Mesothelial cell of epicardium (in vitro differentiated cells): ENCODE measurements around the gene SLC9A7. TPM values are rescaled to one million over a fixed set of nuclear protein-coding genes. Genes with fewer than 3 reads are reported as not detected.

Experiments used
- DNase-seq, 2 experiments: peaks; one replicate each; pipeline ENCODE4 v3.0.0; 2021; ENCODE audit warnings: low spot score in 2 of 2; ENCODE audit not compliant: unreplicated experiment in 2 of 2
- H3K27ac Mint-ChIP-seq: 2 replicates; pipeline ENCODE4 v1.8.0; 2021; ENCODE audit warnings: mixed read lengths
- H3K27me3 Mint-ChIP-seq: 2 replicates; pipeline ENCODE4 v1.8.0; 2021; ENCODE audit warnings: low read depth, mixed read lengths
- H3K36me3 Mint-ChIP-seq: 2 replicates; pipeline ENCODE4 v1.8.0; 2021; ENCODE audit warnings: mixed read lengths
- H3K4me1 Mint-ChIP-seq: 2 replicates; pipeline ENCODE4 v1.8.0; 2021; ENCODE audit warnings: mixed read lengths
- H3K4me3 Mint-ChIP-seq: 2 replicates; pipeline ENCODE4 v1.8.0; 2021; ENCODE audit warnings: mild to moderate bottlenecking, moderate library complexity, mixed read lengths
- H3K9me3 Mint-ChIP-seq: 2 replicates; pipeline ENCODE4 v1.8.0; 2021; ENCODE audit warnings: mixed read lengths
- total RNA-seq: library from RNA; stranded (reverse); gene quantifications from 3 replicates; pipeline ENCODE4 v1.2.1, GENCODE V29; 2021
- TF ChIP-seq, protein P1 (sequence below): fragments of 200-600 bp; sonication (generic); IDR thresholded peaks from one replicate; pipeline ENCODE4 v1.5.0; 2021; ENCODE audit warnings: antibody characterized with exemption; ENCODE audit not compliant: unreplicated experiment

Gene SLC9A7
- total RNA-seq, 1 donor from 2014 or later: 14.1 TPM

DNA sequence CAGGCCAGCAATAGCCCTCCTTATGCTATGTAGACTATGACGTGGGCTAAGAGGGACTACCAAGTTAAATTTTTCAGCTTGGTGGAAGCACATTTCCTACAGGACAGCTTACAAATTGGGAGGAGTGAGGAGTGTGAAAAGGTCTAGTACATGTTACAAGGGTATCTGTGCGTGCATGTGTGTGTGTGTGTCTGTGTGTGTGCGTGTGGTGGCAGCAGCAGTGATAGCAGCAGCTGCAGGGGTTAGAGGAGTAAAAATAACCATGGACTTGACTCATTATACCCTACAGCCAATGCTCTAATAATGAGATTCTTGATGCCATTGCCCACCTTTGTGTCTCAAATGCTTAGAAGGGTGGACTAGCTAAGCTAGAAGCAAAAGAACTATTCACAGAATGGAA lies 88.6 kb downstream of the SLC9A7 start:
- no peak overlapping the region for H3K27ac Mint-ChIP-seq
- H3K36me3 Mint-ChIP-seq: peaks cover 4% of the 10 kb centered on the region
- H3K4me1 Mint-ChIP-seq: no peaks in the 10 kb centered on the region
- H3K9me3 Mint-ChIP-seq: peaks cover 22% of the 10 kb centered on the region
- TF ChIP-seq, protein P1, sequence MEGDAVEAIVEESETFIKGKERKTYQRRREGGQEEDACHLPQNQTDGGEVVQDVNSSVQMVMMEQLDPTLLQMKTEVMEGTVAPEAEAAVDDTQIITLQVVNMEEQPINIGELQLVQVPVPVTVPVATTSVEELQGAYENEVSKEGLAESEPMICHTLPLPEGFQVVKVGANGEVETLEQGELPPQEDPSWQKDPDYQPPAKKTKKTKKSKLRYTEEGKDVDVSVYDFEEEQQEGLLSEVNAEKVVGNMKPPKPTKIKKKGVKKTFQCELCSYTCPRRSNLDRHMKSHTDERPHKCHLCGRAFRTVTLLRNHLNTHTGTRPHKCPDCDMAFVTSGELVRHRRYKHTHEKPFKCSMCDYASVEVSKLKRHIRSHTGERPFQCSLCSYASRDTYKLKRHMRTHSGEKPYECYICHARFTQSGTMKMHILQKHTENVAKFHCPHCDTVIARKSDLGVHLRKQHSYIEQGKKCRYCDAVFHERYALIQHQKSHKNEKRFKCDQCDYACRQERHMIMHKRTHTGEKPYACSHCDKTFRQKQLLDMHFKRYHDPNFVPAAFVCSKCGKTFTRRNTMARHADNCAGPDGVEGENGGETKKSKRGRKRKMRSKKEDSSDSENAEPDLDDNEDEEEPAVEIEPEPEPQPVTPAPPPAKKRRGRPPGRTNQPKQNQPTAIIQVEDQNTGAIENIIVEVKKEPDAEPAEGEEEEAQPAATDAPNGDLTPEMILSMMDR: no peak
- DNase-seq: no peak
- no peak overlapping the region for H3K4me3 Mint-ChIP-seq
- no peaks in the 10 kb centered on the region for H3K27me3 Mint-ChIP-seq

DNA sequence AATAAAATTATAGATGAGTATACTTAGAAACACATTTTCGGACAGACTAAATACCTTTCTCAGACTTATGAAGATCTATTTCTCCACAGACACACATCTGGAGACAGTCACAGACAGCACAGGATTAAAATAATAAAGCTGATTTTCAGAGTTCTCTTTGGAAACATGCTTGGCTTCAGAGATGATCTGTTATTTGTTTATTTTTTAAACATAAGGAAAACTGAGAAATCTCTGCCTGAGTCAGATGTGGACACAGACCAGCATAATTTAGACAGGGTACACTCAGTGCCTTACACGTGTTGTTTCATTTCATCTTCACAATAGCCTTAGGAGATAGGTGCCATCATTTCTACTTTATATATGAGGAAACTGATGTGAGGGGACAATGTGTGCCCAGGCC lies 92.1 kb downstream of the SLC9A7 start:
- no peak for DNase-seq
- Mint-ChIP-seq H3K27me3 (no peaks in the 10 kb centered on the region), H3K4me3 (no peak overlapping the region), H3K36me3 (peaks cover 7% of the 10 kb centered on the region), H3K9me3 (peaks cover 15% of the 10 kb centered on the region), H3K27ac (no peak overlapping the region), H3K4me1 (no peaks in the 10 kb centered on the region)
- TF ChIP-seq, protein P1: no peak

DNA sequence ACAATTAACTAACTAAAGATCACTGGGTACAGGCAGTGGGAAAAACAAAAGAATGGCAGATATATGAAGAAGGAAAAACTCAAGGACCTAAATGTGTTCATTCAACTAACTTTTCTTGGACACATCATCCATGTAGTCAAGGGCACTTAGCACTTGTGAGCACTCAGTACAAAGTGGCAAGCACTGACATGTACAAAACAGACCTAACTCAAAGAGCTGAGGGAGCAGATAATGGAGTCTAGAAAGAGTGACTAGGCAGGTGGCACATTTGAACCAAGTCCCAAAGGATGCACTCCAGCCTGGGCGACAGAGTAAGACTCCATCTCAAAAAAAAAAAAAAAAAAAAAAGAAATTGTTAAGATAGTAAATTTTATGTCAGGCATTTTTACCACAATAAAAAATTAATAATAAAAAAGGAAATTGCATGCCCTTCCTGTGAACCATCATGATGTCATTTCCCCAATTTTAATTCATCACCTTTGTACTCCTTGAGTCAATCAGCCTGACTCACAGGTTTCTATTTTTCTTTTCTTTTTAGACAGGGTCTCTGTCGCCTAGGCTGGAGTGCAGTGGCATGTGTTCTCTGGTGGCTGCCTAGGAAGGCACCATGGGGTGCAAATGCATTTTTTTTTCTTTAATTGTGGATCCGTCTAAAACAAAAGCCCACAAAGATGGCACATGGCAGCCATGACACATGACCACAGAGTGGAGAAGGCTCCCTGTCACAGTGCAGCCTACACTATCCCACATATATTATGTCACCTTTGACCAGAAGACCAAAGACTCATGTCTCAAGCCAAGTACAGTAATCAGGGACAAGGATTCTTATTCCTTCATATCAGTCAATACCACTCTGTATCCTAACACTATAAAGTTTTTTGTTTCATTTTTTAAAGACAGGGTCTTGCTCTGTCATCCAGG lies 93.4 kb downstream of the SLC9A7 start:
- Mint-ChIP-seq H3K27ac (no peak overlapping the region), H3K27me3 (no peaks in the 10 kb centered on the region), H3K36me3 (peaks cover 7% of the 10 kb centered on the region), H3K9me3 (peaks cover 15% of the 10 kb centered on the region), H3K4me3 (no peak overlapping the region), H3K4me1 (no peaks in the 10 kb centered on the region)
- TF ChIP-seq, protein P1: no peak
- DNase-seq: no peak

DNA sequence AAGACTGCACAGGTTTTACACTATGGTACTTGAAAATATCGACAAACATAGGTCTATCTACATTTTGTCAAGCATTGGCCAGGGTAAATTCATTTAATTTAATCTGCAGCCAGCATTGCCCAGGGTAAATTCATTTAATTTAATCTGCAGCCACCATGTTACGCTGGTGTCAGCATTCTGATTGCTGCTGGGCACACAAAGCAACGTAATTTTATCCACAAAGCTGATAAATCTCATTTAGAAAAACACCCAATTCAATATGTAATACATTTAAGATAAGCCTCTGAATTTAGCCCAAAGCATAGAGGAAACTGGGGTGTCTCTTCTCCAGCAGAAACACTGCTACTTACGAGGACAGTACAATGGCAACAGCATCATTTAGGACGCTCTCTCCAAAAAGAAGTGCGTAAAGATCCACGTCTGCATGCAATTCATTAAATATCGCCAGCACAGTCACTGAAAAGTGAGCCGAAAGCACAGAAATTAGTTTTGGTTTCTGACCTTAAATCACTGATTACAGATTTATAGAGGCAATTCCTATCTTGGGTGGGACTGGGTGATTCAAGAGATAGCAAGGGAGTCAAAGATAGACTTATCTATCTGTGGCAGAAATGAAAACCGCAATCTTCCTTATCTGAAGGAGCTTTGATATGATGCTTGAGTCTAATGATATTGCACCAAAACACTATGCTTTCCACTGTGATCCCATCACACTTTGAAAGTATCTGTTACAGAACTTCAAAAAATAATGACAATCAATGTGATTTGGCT lies 96.5 kb downstream of the SLC9A7 start:
- no peak overlapping the region for H3K27ac Mint-ChIP-seq
- TF ChIP-seq, protein P1: no peak

DNA sequence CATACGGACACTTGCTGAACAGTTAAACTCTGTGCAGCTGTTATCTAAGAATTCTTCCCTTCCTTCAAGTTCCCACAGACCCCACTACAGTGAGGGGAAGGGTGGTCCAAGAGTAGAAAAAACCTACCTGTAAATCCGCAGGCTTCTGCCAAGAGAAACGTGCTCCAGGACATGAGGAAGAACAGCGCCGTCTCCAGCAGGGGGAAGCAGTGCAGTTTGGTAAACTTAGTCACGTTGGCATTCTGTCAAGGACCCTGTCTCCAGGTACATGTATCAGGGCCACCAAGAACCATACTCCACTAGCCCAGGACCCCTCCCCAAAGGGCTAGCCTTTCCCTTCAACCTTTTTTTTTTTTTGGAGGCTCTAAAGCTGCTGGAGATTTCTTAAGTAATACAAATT lies 105.4 kb downstream of the SLC9A7 start:
- Mint-ChIP-seq H3K27me3 (no peaks in the 10 kb centered on the region), H3K36me3 (peaks cover 2% of the 10 kb centered on the region), H3K27ac (no peak overlapping the region), H3K4me3 (no peak overlapping the region), H3K4me1 (peaks cover 16% of the 10 kb centered on the region), H3K9me3 (peaks cover 7% of the 10 kb centered on the region)
- DNase-seq: no peak
- TF ChIP-seq, protein P1: no peak

More for the DNA sequence above, 96.5 kb downstream of the SLC9A7 start:
- Mint-ChIP-seq H3K4me3 (no peak overlapping the region), H3K36me3 (peaks cover 3% of the 10 kb centered on the region), H3K9me3 (peaks cover 3% of the 10 kb centered on the region), H3K27me3 (no peaks in the 10 kb centered on the region), H3K4me1 (no peaks in the 10 kb centered on the region)
- DNase-seq: no peak
